GM10248 (cell line): ENCODE data around the gene MTOR.

ENCODE experiments used
- CTCF ChIA-PET: fragments of 300-600 bp; sonication (Branson Sonifier 250); formaldehyde crosslinking; extraction: SDS; loops from one replicate; lab custom pipeline; 2021; ENCODE audit warnings: antibody characterized with exemption; lab: Yijun Ruan, JAX
- POLR2A ChIA-PET: fragments of 350-650 bp; sonication (Branson Sonifier 250); formaldehyde crosslinking; extraction: SDS; loops from one replicate; lab custom pipeline; 2020; ENCODE audit warnings: antibody characterized with exemption; lab: Yijun Ruan, JAX
- DNase-seq: peaks from one replicate; pipeline ENCODE4 v3.0.0; 2012; ENCODE audit errors: extremely low spot score
- CTCF ChIP-seq: IDR thresholded peaks from 2 replicates; pipeline ENCODE4 v1.5.1; 2012; ENCODE audit warnings: mild to moderate bottlenecking, low read depth; ENCODE audit errors: extremely low read depth, missing control alignments, control extremely low read depth

The MTOR gene

GRCh38 chr1:11126569-11126968 lies 135.8 kb downstream of the MTOR start:
- CTCF ChIA-PET: interaction anchor here (1.6 kb wide), 1 partner anchor 14 kb away, joined by 4 read pairs; no protein-coding TSS in a partner anchor
- no peak for TF ChIP-seq CTCF

GRCh38 chr1:11125931-11126330 lies 136.4 kb downstream of the MTOR start:
- no peak for TF ChIP-seq CTCF
- DNase-seq: no peak
- CTCF ChIA-PET: interaction anchor here (1.6 kb wide), 1 partner anchor 13 kb away, joined by 4 read pairs; no protein-coding TSS in a partner anchor
- POLR2A ChIA-PET: no interaction called here

More at GRCh38 chr1:11126569-11126968, 135.8 kb downstream of the MTOR start:
- DNase-seq: no peak
- POLR2A ChIA-PET: no interaction called here

- DNase-seq: no peak
- ChIA-PET CTCF (interaction anchor here (1.3 to 1.6 kb wide), 2 partner anchors 12 to 88 kb away, joined by 4 read pairs; no protein-coding TSS in a partner anchor), POLR2A (no interaction called here)
- TF ChIP-seq CTCF: no peak
Observed at GRCh38 chr1:11124965-11125364, 137.4 kb downstream of the MTOR start.

- ChIA-PET POLR2A (no interaction called here), CTCF (interaction anchor here (1.0 kb wide), 1 partner anchor 31 kb away, joined by 3 read pairs; no protein-coding TSS in a partner anchor)
- DNase-seq: no peak
- no peak for TF ChIP-seq CTCF
Observed at GRCh38 chr1:11116318-11116717, 146.0 kb downstream of the MTOR start.

GRCh38 chr1:11114966-11115365 lies 147.4 kb downstream of the MTOR start:
- CTCF ChIA-PET: no interaction called here

GRCh38 chr1:11109047-11109760 lies 153.1 kb downstream of the MTOR start:
- CTCF ChIA-PET: interaction anchor here (0.9 to 1.4 kb wide), 3 partner anchors 10 to 71 kb away, joined by 3 to 6 read pairs (median 4); no protein-coding TSS in a partner anchor
- POLR2A ChIA-PET: no interaction called here
- DNase-seq: no peak
- TF ChIP-seq CTCF: no peak

More at GRCh38 chr1:11114966-11115365, 147.4 kb downstream of the MTOR start:
- no peak for DNase-seq
- no peak for TF ChIP-seq CTCF
- POLR2A ChIA-PET: no interaction called here
